Measurements from ENCODE around the gene ETV5.
A peak's percentile ranks its signal among the peaks of the same experiment; 100 is the strongest.

The ETV5 gene

DNA sequence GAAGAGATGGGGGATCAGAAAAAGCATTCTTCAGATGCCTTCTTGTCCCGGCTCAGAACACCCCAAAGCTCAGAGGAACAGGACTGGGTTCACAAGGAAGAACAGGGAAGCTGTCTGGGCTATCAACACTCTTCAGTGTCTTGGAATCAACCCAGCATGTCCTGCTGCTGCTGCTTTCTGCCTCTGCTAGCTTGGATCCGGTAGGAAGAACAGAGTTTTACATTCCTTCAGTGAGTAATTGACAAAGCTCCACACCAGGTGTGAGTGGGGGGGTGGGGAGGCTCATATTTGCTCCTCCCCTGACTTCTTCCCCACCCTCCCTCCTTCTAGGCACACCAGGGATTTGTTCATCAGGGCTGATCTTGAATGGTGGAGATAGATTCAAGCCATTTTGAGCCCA is 13.1 kb upstream of the ETV5 start:
- no peak for DNase-seq

- no peak for DNase-seq
Measured at GRCh38 chr3:186121278-186121677, 12.4 kb upstream of the ETV5 start.

- no peak for DNase-seq
Measured at GRCh38 chr3:186119499-186119898, 10.6 kb upstream of the ETV5 start.

GRCh38 chr3:186118692-186119091 is 9.8 kb upstream of the ETV5 start:
- DNase-seq: no peak

DNA sequence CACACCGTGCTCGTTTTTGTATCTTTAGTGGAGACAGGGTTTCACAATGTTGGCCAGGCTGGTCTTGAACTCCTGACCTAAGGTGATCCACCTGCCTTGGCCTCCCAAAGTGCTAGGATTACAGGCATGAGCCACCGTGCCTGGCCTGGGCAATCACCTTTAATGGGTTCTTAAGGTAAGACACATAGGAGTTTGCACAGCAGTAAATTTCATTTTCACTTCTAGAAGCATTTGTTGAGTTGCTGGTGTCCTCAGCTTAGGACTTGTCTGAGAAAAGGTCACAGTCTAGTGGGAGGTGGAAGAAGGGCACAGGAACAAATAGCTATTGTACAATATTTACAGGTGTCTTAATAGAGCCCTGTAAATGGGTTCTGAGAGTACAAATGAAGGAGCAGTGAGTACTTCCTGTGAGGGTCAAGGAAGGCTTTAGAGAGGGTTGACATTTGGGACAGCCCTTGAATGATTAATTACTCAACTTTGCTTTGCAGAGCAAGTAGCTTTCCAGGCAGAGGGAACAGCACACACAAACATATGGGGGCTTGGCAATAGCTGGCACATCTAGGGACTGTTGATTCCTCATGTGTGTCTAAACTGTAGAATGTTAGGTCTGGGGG is 8.7 kb upstream of the ETV5 start:
- no peak for DNase-seq

- DNase-seq: no peak
Measured at GRCh38 chr3:186115239-186115996, 6.5 kb upstream of the ETV5 start.

DNA sequence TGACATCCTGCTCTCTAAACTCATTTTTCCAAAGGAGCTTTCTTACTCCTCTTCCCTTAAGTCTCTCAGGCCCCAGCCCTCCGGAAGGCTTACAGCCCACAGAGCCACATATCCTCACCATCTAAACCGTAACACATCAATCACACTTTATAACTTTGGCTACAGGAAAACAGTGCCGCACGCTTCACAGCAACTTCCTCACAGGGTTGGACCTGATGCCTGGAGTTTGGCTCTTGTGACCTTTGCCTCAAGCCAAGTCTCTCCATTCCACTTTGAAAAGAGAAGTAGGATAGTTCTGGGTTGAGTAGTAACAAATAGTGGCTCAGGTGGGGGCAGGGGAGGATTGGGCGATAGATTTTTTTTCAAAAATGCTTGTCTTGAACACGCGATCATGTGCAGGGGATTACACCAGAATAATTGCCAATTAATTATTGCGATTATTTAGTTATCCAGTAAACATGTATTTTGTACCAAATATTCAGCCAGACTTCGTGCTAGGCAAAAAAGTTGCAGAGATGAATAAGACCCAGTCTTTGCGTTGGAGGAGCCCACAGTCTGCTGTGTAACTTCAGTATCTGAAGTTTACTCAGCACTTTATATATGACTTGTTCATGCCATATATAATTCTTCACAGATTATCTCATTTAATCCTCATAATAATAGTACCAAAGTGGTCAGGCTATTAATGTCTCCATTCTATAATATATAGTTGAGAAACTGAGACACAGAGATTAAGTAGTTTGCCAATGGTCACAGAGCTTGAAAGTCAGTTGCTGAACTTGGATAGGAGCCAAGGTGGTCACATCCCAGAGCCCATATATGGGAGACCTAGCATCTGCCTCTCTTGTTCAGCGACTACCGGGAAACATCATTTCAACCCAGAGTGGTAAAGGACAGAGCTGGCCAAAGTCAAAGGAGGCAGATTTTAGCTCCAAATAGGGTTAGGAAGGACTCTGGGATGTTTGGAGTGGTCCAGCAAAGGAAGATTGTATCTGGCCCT is 2.4 kb upstream of the ETV5 start:
- no peak for DNase-seq

DNA sequence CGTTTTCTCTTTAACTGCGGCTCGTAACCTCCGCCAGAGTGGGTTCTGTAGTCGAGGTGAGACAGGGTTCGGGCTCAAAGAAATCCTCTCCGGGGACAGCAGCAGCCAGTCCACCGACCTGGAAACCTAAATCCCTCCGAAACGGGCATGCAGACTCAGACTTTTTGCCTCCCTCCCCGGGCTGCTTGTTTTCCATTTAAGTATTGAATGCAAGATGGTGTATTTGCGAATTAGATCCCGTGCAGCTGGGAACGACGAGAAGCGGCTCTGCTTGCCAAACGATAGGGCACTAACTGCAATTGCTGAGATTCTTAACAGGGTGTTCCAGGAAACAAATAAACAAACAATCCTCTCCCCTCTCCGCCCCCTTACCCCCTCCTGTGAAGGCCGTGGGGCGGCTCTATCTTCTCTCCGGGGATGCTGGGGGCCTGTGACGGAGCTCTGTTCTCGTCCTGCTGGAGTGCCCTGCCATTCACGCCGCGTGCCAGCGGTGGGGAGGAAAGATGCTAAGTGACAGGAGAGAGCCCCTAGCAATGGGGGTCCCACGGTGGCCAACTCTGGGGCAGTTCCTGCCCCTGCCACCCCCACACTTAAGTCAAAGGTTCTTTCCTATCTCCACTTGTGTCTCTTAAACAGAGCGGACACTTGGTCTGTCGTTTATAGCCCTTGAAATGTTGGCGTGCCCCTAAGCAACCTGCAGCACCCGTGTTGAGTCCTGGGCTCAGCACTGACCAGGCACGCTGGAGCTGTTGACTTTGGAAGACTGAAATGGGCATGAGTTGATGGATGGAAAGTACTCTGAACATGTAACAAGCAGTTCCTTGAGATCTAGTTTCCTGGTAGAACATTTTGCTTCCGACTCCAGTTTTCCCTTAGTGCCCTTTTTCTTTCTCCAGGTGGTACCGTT is 1.3 kb upstream of the ETV5 start:
- peak; percentile 77 for DNase-seq

DNA sequence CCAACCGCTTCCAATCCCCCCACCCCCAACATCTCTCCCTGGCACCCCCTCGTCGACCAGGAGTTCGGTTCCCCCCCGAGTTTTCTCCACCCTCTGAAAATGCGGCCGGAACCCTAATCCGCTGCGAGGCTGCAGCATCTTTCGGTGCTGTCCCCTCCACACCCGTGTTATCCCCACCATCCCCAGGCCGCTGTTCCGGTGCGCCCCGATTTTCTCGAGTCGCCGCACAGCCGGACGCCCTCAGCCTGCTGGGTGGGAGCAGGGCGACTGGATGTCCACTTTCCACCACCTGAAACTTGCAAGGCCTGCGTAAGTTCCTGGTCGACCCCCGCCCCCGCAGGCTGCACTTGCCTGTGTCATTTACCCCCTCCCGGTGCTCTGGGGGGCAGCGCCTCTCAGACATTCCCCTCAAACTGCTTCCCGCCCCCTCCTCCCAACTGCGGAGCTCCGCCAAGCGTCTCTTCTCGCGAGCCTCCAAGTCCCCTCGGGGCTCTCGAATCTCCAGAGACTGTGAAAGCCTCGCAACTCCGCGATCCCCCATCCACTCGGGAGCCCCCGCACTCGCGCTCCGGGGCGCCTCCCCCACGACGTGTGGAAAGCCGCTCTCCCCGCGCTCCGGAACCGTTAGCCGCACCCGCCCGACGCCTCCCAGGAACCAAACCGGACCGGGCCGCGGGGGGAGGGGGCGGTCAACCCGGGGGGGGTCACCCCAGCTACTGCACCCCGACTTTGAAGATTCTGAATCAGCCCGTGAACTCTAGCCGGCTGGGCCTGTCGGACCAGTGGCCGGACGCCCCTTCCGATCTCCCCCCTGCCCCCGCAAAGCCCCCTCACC is 566 bp downstream of the ETV5 start:
- DNase-seq: peak; percentile 79

- DNase-seq: peak; percentile 83
Measured at GRCh38 chr3:186107215-186108105, 1.4 kb downstream of the ETV5 start.

GRCh38 chr3:186105543-186105942 is 3.3 kb downstream of the ETV5 start:
- DNase-seq: no peak

- no peak for DNase-seq
Measured at GRCh38 chr3:186102687-186103086, 6.2 kb downstream of the ETV5 start.

DNA sequence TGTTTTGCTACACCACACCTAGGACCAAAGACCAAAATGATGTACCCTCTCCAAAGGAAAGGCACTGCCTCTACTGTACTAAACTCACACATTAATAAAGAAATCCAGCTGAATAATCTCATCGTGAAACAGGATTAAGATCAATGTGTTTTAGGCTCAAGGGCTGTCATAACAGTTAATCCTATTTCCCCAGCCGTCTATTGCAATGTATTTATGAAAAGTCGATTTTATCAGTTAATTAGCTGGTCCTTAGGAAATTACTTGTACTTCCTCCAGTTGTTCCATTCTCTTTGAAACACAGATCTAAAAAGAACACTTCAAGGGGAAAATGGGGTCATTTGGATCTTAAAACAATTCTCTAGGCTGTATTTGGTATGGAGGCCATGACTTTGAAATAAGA is 8.5 kb downstream of the ETV5 start:
- no peak for DNase-seq

DNA sequence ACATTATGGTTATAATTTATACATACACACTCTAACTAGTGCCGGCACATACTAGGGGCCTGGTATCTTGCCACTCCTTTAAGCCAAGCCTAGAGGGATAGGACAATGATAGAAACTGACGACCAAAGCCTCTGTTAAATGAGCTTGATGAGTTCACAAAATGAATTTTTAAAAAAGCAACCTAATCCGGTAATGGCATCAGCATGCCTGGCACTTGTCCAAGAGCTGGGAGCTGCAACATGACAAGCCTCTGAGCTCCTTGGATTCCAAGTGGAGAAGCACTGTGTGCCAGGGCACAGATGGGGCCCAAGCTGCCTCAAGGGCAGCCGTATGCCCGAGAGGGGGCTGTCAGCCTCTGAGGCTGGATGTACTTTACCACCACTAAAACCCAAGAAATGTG is 9.7 kb downstream of the ETV5 start:
- peak; percentile 41 for DNase-seq

DNA sequence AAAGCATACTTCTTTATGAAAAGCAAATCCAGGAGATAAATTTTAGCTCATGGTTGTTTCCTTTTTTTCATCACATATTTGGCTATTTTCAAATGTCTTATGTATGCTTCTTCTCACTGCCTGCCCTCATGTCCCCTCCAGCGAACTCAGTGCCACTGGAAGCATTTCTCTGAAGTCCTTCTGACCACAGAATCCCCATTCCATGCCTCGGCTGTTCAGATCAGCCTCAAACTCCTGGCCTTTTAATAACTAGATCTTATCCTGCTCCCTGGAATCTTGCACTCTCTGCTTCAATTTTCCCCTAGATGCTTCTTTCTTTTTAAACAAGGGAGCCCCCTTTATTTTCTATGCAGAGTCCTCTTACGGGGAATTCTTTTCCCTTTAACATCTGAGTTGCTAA is 10.1 kb downstream of the ETV5 start:
- DNase-seq: no peak

GRCh38 chr3:186097663-186098451 is 11.0 kb downstream of the ETV5 start:
- DNase-seq: peak; percentile 94

GRCh38 chr3:186097317-186097662 is 11.6 kb downstream of the ETV5 start:
- DNase-seq: no peak

GRCh38 chr3:186096290-186096689 is 12.6 kb downstream of the ETV5 start:
- DNase-seq: no peak

GRCh38 chr3:186095561-186096081 is 13.3 kb downstream of the ETV5 start:
- no peak for DNase-seq
